Nephron progenitor cell (in vitro differentiated cells): ENCODE results near the gene KPNA4.
"Not testable (repeated sequence)": the region's sequence is repeated elsewhere in the genome, so short reads cannot be mapped to it uniquely, and the experiment has no call there.

Experiments
- DNase-seq: peaks from one replicate; pipeline ENCODE4 v3.0.0; 2021
- H3K27ac Mint-ChIP-seq: 2 replicates; pipeline ENCODE4 v1.8.0; 2021; ENCODE audit warnings: mild to moderate bottlenecking, moderate library complexity, mixed read lengths
- H3K27me3 Mint-ChIP-seq: 2 replicates; pipeline ENCODE4 v1.8.0; 2021; ENCODE audit warnings: mild to moderate bottlenecking, low read depth, mixed read lengths; ENCODE audit not compliant: poor library complexity
- H3K36me3 Mint-ChIP-seq: 2 replicates; pipeline ENCODE4 v1.8.0; 2021; ENCODE audit warnings: low read depth, mixed read lengths
- H3K4me1 Mint-ChIP-seq: 2 replicates; pipeline ENCODE4 v1.8.0; 2021; ENCODE audit warnings: mixed read lengths
- H3K4me3 Mint-ChIP-seq: 2 replicates; pipeline ENCODE4 v1.8.0; 2021; ENCODE audit warnings: mild to moderate bottlenecking, moderate library complexity, mixed read lengths
- H3K9me3 Mint-ChIP-seq: 2 replicates; pipeline ENCODE4 v1.8.0; 2021; ENCODE audit warnings: mild to moderate bottlenecking, moderate library complexity, mixed read lengths
- CTCF ChIP-seq: fragments of 200-600 bp; sonication (generic); IDR thresholded peaks from 2 replicates; pipeline ENCODE4 v1.5.0; 2021; ENCODE audit warnings: antibody characterized with exemption

Gene KPNA4

GRCh38 chr3:160577093-160577492, 11.7 kb upstream of the KPNA4 start:
- H3K27me3 Mint-ChIP-seq: no peaks in the 10 kb centered on the region
- TF ChIP-seq CTCF: no peak
- peaks cover 35% of the 10 kb centered on the region for H3K9me3 Mint-ChIP-seq
- H3K36me3 Mint-ChIP-seq: peaks cover 24% of the 10 kb centered on the region
- DNase-seq: no peak
- H3K4me3 Mint-ChIP-seq: no peak overlapping the region
- no peak overlapping the region for H3K27ac Mint-ChIP-seq
- peaks cover 9% of the 10 kb centered on the region for H3K4me1 Mint-ChIP-seq

- peaks cover 19% of the 10 kb centered on the region for H3K36me3 Mint-ChIP-seq
- H3K4me1 Mint-ChIP-seq: peaks cover 9% of the 10 kb centered on the region
- H3K27ac Mint-ChIP-seq: no peak overlapping the region
- peaks cover 30% of the 10 kb centered on the region for H3K9me3 Mint-ChIP-seq
- no peaks in the 10 kb centered on the region for H3K27me3 Mint-ChIP-seq
- H3K4me3 Mint-ChIP-seq: no peak overlapping the region
- TF ChIP-seq CTCF: no peak
- no peak for DNase-seq
These were observed 11.2 kb upstream of the KPNA4 start for GRCh38 chr3:160576621-160577020.

- peaks cover 22% of the 10 kb centered on the region for H3K9me3 Mint-ChIP-seq
- H3K36me3 Mint-ChIP-seq: peaks cover 12% of the 10 kb centered on the region
- H3K4me1 Mint-ChIP-seq: peaks cover 9% of the 10 kb centered on the region
- H3K4me3 Mint-ChIP-seq: no peak overlapping the region
- no peak for TF ChIP-seq CTCF
- H3K27me3 Mint-ChIP-seq: no peaks in the 10 kb centered on the region
- H3K27ac Mint-ChIP-seq: no peak overlapping the region
- no peak for DNase-seq
These were observed 10.2 kb upstream of the KPNA4 start for GRCh38 chr3:160575589-160575988.

- H3K27me3 Mint-ChIP-seq: no peaks in the 10 kb centered on the region
- H3K36me3 Mint-ChIP-seq: peaks cover 18% of the 10 kb centered on the region
- no peak for TF ChIP-seq CTCF
- DNase-seq: no peak
- H3K27ac Mint-ChIP-seq: no peak overlapping the region
- peaks cover 9% of the 10 kb centered on the region for H3K4me1 Mint-ChIP-seq
- peaks cover 15% of the 10 kb centered on the region for H3K9me3 Mint-ChIP-seq
- H3K4me3 Mint-ChIP-seq: no peak overlapping the region
These were observed 9.3 kb upstream of the KPNA4 start for GRCh38 chr3:160574636-160575035.

- not testable (repeated sequence) for H3K27ac Mint-ChIP-seq, H3K4me1 Mint-ChIP-seq, DNase-seq, H3K27me3 Mint-ChIP-seq, H3K4me3 Mint-ChIP-seq
- Mint-ChIP-seq H3K36me3 (peaks cover 24% of the 10 kb centered on the region), H3K9me3 (peaks cover 18% of the 10 kb centered on the region)
These were observed 8.7 kb upstream of the KPNA4 start for GRCh38 chr3:160573955-160574525.

GRCh38 chr3:160569894-160570652, 4.7 kb upstream of the KPNA4 start:
- H3K36me3 Mint-ChIP-seq: peaks cover 55% of the 10 kb centered on the region
- peaks cover 11% of the 10 kb centered on the region for H3K27me3 Mint-ChIP-seq
- peaks cover 14% of the 10 kb centered on the region for H3K4me1 Mint-ChIP-seq
- H3K27ac Mint-ChIP-seq: no peak overlapping the region
- peaks cover 50% of the 10 kb centered on the region for H3K9me3 Mint-ChIP-seq
- no peak overlapping the region for H3K4me3 Mint-ChIP-seq
- no peak for TF ChIP-seq CTCF
- DNase-seq: no peak
